Activated T-cell treated with anti-CD3 and anti-CD28 coated beads, Interleukin-2, amount 50 U/mL, for 4 hours (primary cell): ENCODE measurements around the gene PHF14. TPM values are rescaled to one million over a fixed set of nuclear protein-coding genes. Genes with fewer than 3 reads are reported as not detected.

ENCODE experiments used
- ATAC-seq, 2 donors: fragments of 200-7000 bp; cut with Tn5 transposase; one replicate each; pipeline ENCODE4 v1.10.0; 2021
- DNase-seq: peaks from one replicate; pipeline ENCODE4 v3.0.0-alpha.2; 2020
- H3K27me3 Mint-ChIP-seq: one replicate; pipeline ENCODE4 v1.8.0; 2021; ENCODE audit warnings: low read depth, mixed read lengths
- H3K36me3 Mint-ChIP-seq: one replicate; pipeline ENCODE4 v1.8.0; 2022; ENCODE audit warnings: mixed read lengths; ENCODE audit not compliant: insufficient read depth
- H3K4me1 Mint-ChIP-seq: one replicate; pipeline ENCODE4 v1.8.0; 2021; ENCODE audit warnings: low read depth, mixed read lengths
- H3K4me3 Mint-ChIP-seq: one replicate; pipeline ENCODE4 v1.8.0; 2021; ENCODE audit warnings: mild to moderate bottlenecking, moderate library complexity, mixed read lengths
- H3K9me3 Mint-ChIP-seq: one replicate; pipeline ENCODE4 v1.8.0; 2021; ENCODE audit warnings: mixed read lengths
- total RNA-seq, 3 donors: library from RNA; stranded (reverse); gene quantifications; one replicate each; pipeline ENCODE4 v1.2.1, GENCODE V29; 2021

Gene PHF14
- total RNA-seq, 3 donors from 2014 or later, result 34.4 to 42.4 (median 40.2) TPM

- Mint-ChIP-seq H3K4me3 (no peak overlapping the region), H3K36me3 (no peaks in the 10 kb centered on the region), H3K4me1 (no peaks in the 10 kb centered on the region), H3K27me3 (peaks cover 8% of the 10 kb centered on the region), H3K9me3 (peaks cover 10% of the 10 kb centered on the region)
- ATAC-seq (no peak), DNase-seq (no peak)
Observed at GRCh38 chr7:11188529-11189310, 215.0 kb downstream of the PHF14 start.

- peaks cover 13% of the 10 kb centered on the region for H3K27me3 Mint-ChIP-seq
- H3K36me3 Mint-ChIP-seq, result no peaks in the 10 kb centered on the region
- DNase-seq (no peak), ATAC-seq (no peak)
- H3K4me3 Mint-ChIP-seq, result no peak overlapping the region
- no peaks in the 10 kb centered on the region for H3K9me3 Mint-ChIP-seq
- H3K4me1 Mint-ChIP-seq, result no peaks in the 10 kb centered on the region
Observed at GRCh38 chr7:11191081-11191480, 217.4 kb downstream of the PHF14 start.

GRCh38 chr7:11191574-11192220 lies 218.0 kb downstream of the PHF14 start:
- Mint-ChIP-seq H3K36me3 (no peaks in the 10 kb centered on the region), H3K27me3 (peaks cover 13% of the 10 kb centered on the region), H3K4me3 (no peak overlapping the region), H3K9me3 (no peaks in the 10 kb centered on the region), H3K4me1 (no peaks in the 10 kb centered on the region)
- DNase-seq (no peak), ATAC-seq (no peak)

- ATAC-seq, result no peak
Observed at GRCh38 chr7:11192506-11192905, 218.8 kb downstream of the PHF14 start.

GRCh38 chr7:11193131-11193867 lies 219.6 kb downstream of the PHF14 start:
- peaks cover 17% of the 10 kb centered on the region for H3K27me3 Mint-ChIP-seq
- no peak for ATAC-seq
- DNase-seq, result no peak
- no peaks in the 10 kb centered on the region for H3K9me3 Mint-ChIP-seq
- H3K4me1 Mint-ChIP-seq, result no peaks in the 10 kb centered on the region
- H3K36me3 Mint-ChIP-seq, result no peaks in the 10 kb centered on the region
- H3K4me3 Mint-ChIP-seq, result no peak overlapping the region

More at GRCh38 chr7:11192506-11192905, 218.8 kb downstream of the PHF14 start:
- no peak for DNase-seq
- Mint-ChIP-seq H3K27me3 (peaks cover 17% of the 10 kb centered on the region), H3K4me1 (no peaks in the 10 kb centered on the region), H3K9me3 (no peaks in the 10 kb centered on the region), H3K36me3 (no peaks in the 10 kb centered on the region), H3K4me3 (no peak overlapping the region)

GRCh38 chr7:11193888-11194287 lies 220.2 kb downstream of the PHF14 start:
- Mint-ChIP-seq H3K4me1 (no peaks in the 10 kb centered on the region), H3K36me3 (no peaks in the 10 kb centered on the region), H3K4me3 (no peak overlapping the region), H3K27me3 (peaks cover 17% of the 10 kb centered on the region), H3K9me3 (no peaks in the 10 kb centered on the region)
- no peak for ATAC-seq
- DNase-seq, result no peak

GRCh38 chr7:11194492-11194891 lies 220.8 kb downstream of the PHF14 start:
- H3K4me3 Mint-ChIP-seq, result no peak overlapping the region
- no peaks in the 10 kb centered on the region for H3K36me3 Mint-ChIP-seq
- no peaks in the 10 kb centered on the region for H3K9me3 Mint-ChIP-seq
- ATAC-seq, result no peak
- no peak for DNase-seq
- peaks cover 17% of the 10 kb centered on the region for H3K27me3 Mint-ChIP-seq
- no peaks in the 10 kb centered on the region for H3K4me1 Mint-ChIP-seq

GRCh38 chr7:11195502-11195901 lies 221.8 kb downstream of the PHF14 start:
- Mint-ChIP-seq H3K27me3 (peaks cover 17% of the 10 kb centered on the region), H3K4me1 (no peaks in the 10 kb centered on the region), H3K9me3 (no peaks in the 10 kb centered on the region), H3K4me3 (no peak overlapping the region), H3K36me3 (no peaks in the 10 kb centered on the region)
- DNase-seq, result no peak
- ATAC-seq, result no peak

- Mint-ChIP-seq H3K9me3 (no peaks in the 10 kb centered on the region), H3K4me1 (no peaks in the 10 kb centered on the region), H3K4me3 (no peak overlapping the region), H3K27me3 (peaks cover 17% of the 10 kb centered on the region), H3K36me3 (no peaks in the 10 kb centered on the region)
- ATAC-seq, result no peak
- no peak for DNase-seq
Observed at GRCh38 chr7:11196143-11196542, 222.5 kb downstream of the PHF14 start.

GRCh38 chr7:11203224-11203623 lies 229.6 kb downstream of the PHF14 start:
- ATAC-seq (no peak), DNase-seq (no peak)
- Mint-ChIP-seq H3K4me3 (no peak overlapping the region), H3K4me1 (no peaks in the 10 kb centered on the region), H3K36me3 (no peaks in the 10 kb centered on the region), H3K9me3 (no peaks in the 10 kb centered on the region), H3K27me3 (no peaks in the 10 kb centered on the region)

GRCh38 chr7:11203683-11204082 lies 230.0 kb downstream of the PHF14 start:
- H3K4me1 Mint-ChIP-seq, result no peaks in the 10 kb centered on the region
- no peak for DNase-seq
- no peaks in the 10 kb centered on the region for H3K27me3 Mint-ChIP-seq
- no peaks in the 10 kb centered on the region for H3K9me3 Mint-ChIP-seq
- H3K36me3 Mint-ChIP-seq, result no peaks in the 10 kb centered on the region
- no peak overlapping the region for H3K4me3 Mint-ChIP-seq
- no peak for ATAC-seq

GRCh38 chr7:11206177-11206899 lies 232.7 kb downstream of the PHF14 start:
- Mint-ChIP-seq H3K36me3 (no peaks in the 10 kb centered on the region), H3K9me3 (no peaks in the 10 kb centered on the region), H3K4me1 (no peaks in the 10 kb centered on the region), H3K4me3 (no peak overlapping the region), H3K27me3 (no peaks in the 10 kb centered on the region)
- no peak for ATAC-seq
- DNase-seq, result no peak

GRCh38 chr7:11207565-11207964 lies 233.9 kb downstream of the PHF14 start:
- DNase-seq, result no peak
- H3K27me3 Mint-ChIP-seq, result no peaks in the 10 kb centered on the region
- H3K36me3 Mint-ChIP-seq, result no peaks in the 10 kb centered on the region
- ATAC-seq, result no peak
- H3K4me1 Mint-ChIP-seq, result no peaks in the 10 kb centered on the region
- H3K9me3 Mint-ChIP-seq, result no peaks in the 10 kb centered on the region
- H3K4me3 Mint-ChIP-seq, result no peak overlapping the region

GRCh38 chr7:11208883-11209465 lies 235.3 kb downstream of the PHF14 start:
- H3K9me3 Mint-ChIP-seq, result no peaks in the 10 kb centered on the region
- no peak overlapping the region for H3K4me3 Mint-ChIP-seq
- no peak for ATAC-seq
- H3K36me3 Mint-ChIP-seq, result no peaks in the 10 kb centered on the region
- H3K27me3 Mint-ChIP-seq, result no peaks in the 10 kb centered on the region
- no peaks in the 10 kb centered on the region for H3K4me1 Mint-ChIP-seq
- DNase-seq, result no peak
